Ovary (tissue), 3 donors: Measurements from ENCODE around the gene RGS6.

ENCODE experiments used
- POLR2A ChIP-seq: fragments of 450-650 bp; IDR thresholded peaks from one replicate; pipeline ENCODE4 v1.6.1; 2017; ENCODE audit warnings: antibody characterized with exemption, mild to moderate bottlenecking, moderate library complexity
- TF ChIP-seq, protein P1 (sequence below), 3 donors: fragments of 450-650 bp in 2 of 3; fragments of 200-600 bp in 1 of 3; IDR thresholded peaks; one replicate each; pipeline versions ENCODE4 v1.5.1 to v1.8.0; 2016 to 2022; ENCODE audit warnings: antibody characterized with exemption in 3 of 3, mild to moderate bottlenecking in 1 of 3
- donor health status: DM: no; HTN: no; CAD: no.

DNA sequence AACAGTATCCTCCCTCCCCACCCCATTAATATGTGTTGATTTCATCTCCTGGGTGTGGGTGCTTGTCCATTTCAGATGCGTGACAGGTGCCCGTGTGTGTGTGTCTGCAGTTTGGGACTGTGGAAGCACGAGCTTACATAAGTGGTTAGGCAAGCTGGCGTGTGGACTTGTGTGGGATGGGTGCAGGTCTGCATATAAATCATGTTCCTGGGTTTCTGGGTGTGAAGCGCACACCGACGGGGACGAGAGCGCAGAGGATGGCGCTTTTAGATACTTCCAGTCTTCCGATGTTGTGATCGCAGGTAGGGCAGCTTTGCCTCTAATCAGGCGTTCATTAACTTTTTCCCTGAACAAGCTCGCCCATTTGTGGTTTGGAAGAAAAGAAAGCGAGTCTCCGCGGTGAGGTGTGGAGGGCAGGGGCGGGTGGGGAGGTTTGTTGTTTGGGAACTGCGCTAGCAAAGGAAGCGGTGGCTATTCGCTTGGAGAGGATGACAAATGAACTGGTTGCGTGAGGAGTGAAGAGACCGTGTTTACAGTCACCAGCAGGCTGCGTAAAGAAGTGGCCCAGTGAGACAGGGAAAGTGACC lies 865 bp downstream of the RGS6 start:
- TF ChIP-seq, protein P1, sequence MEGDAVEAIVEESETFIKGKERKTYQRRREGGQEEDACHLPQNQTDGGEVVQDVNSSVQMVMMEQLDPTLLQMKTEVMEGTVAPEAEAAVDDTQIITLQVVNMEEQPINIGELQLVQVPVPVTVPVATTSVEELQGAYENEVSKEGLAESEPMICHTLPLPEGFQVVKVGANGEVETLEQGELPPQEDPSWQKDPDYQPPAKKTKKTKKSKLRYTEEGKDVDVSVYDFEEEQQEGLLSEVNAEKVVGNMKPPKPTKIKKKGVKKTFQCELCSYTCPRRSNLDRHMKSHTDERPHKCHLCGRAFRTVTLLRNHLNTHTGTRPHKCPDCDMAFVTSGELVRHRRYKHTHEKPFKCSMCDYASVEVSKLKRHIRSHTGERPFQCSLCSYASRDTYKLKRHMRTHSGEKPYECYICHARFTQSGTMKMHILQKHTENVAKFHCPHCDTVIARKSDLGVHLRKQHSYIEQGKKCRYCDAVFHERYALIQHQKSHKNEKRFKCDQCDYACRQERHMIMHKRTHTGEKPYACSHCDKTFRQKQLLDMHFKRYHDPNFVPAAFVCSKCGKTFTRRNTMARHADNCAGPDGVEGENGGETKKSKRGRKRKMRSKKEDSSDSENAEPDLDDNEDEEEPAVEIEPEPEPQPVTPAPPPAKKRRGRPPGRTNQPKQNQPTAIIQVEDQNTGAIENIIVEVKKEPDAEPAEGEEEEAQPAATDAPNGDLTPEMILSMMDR (IDR thresholded peaks at IDR 0.05) = no peak
- no peak for TF ChIP-seq POLR2A
